BLaER1 treated with 17β-estradiol and CSF1 and Interleukin-3, amounts not matched to agents 10 nM and 100 nM (cell line): ENCODE data around the gene KRTAP9-3.
A peak's percentile ranks its signal among the peaks of the same experiment; 100 is the strongest.
"Not testable (repeated sequence)": the region's sequence is repeated elsewhere in the genome, so short reads cannot be mapped to it uniquely, and the experiment has no call there.

Experiments used
- H3K27ac ChIP-seq, 11 experiments: shearing (Covaris generic); formaldehyde crosslinking; 2 replicates each; pipeline ENCODE4 v1.8.1; 2022
- H3K27me3 ChIP-seq, 11 experiments: shearing (Covaris generic); formaldehyde crosslinking; 2 replicates each; pipeline ENCODE4 v1.8.1; 2022
- H3K36me3 ChIP-seq, 11 experiments: shearing (Covaris generic); formaldehyde crosslinking; 2 replicates each; pipeline ENCODE4 v1.8.1; 2022
- H3K4me1 ChIP-seq, 10 experiments: shearing (Covaris generic); formaldehyde crosslinking; 2 replicates each; pipeline ENCODE4 v1.8.1; 2022
- H3K4me2 ChIP-seq, 11 experiments: shearing (Covaris generic); formaldehyde crosslinking; 2 replicates each; pipeline ENCODE4 v1.8.1; 2022
- H3K4me3 ChIP-seq, 10 experiments: shearing (Covaris generic); formaldehyde crosslinking; 2 replicates each; pipeline ENCODE4 v1.8.1; 2022
- H3K9ac ChIP-seq, 11 experiments: shearing (Covaris generic); formaldehyde crosslinking; 2 replicates each; pipeline ENCODE4 v1.8.1; 2022
- H3K9me3 ChIP-seq, 11 experiments: shearing (Covaris generic); formaldehyde crosslinking; replicated peaks in 1 of 11; 2 replicates each; pipeline ENCODE4 v1.8.1; 2022
- H4K20me1 ChIP-seq, 11 experiments: shearing (Covaris generic); formaldehyde crosslinking; 2 replicates each; pipeline ENCODE4 v1.8.1; 2022
- Cebpa-rat ChIP-seq, 11 experiments: shearing (Covaris generic); IDR thresholded peaks; 2 replicates each; pipeline ENCODE4 v1.8.1; 2022

The KRTAP9-3 gene, protein sequence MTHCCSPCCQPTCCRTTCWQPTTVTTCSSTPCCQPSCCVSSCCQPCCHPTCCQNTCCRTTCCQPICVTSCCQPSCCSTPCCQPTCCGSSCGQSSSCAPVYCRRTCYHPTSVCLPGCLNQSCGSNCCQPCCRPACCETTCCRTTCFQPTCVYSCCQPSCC

DNA sequence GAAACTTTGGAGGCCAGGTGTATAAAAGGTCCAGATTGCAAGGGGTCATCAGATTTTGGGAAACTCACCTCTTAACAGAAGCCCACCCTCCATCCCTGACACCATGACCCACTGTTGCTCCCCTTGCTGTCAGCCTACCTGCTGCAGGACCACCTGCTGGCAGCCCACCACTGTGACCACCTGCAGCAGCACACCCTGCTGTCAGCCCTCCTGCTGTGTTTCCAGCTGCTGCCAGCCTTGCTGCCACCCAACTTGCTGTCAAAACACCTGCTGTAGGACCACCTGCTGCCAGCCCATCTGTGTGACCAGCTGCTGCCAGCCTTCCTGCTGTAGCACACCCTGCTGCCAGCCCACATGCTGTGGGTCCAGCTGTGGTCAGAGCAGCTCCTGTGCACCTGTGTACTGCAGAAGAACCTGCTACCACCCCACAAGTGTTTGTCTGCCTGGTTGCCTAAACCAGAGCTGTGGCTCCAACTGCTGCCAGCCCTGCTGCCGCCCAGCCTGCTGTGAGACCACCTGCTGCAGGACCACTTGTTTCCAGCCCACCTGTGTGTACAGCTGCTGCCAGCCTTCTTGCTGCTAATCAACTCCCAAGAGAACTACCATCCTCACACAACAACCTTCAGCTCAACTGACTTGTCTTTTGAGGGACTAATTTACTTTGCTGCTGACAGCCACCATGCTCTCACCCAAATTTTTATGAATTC is at the start of gene KRTAP9-3:
Gene KRTAP9-3, plus strand, starts transcription at position 51 of the 707 bp plus-strand sequence. Its CDS starts 53 bp downstream, at position 104.
- not testable (repeated sequence) for H3K9me3 ChIP-seq, H4K20me1 ChIP-seq, H3K4me3 ChIP-seq, H3K4me1 ChIP-seq, H3K4me2 ChIP-seq, H3K9ac ChIP-seq, H3K36me3 ChIP-seq, H3K27me3 ChIP-seq, H3K27ac ChIP-seq

DNA sequence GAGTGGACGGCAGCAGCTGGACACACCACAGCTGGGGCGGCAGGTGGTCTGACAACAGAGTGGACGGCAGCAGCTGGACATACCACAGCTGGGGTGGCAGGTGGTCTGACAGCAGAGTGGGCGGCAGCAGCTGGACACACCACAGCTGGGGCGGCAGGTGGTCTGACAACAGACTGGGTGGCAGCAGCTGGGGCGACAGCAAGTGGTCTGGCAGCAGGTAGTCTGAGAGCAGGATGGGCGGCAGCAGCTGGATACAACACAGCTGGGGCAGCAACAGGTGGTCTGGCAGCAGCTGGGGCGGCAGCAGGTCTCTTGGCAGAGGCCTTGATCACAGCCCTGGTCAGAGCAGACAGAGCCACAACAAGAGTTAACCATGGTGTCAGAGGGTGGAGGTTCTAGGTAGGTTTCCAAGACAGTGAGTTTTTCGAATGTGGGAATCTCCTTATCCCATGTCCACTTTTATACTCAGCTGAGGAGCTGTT is 47.7 kb upstream of the KRTAP9-3 start, which contains the start of gene KRTAP4-1:
Gene KRTAP4-1, minus strand, starts transcription at position 432 of the 482 bp plus-strand sequence. Its CDS starts 57 bp downstream, at position 375.
- no peaks in the 10 kb centered on the region for H3K36me3 ChIP-seq
- no peak within 1 kb of the TSS for H3K27ac ChIP-seq
- no peak within 1 kb of the TSS for H3K4me3 ChIP-seq
- H3K4me1 ChIP-seq, result no peaks in the 10 kb centered on the region
- H3K4me2 ChIP-seq, result no peak within 1 kb of the TSS
- no peaks in the 10 kb centered on the region for H4K20me1 ChIP-seq
- no peaks in the 10 kb centered on the region for H3K27me3 ChIP-seq
- no peak for TF ChIP-seq Cebpa-rat (IDR thresholded peaks at IDR 0.05)
- H3K9ac ChIP-seq, result no peak within 1 kb of the TSS
- no peaks in the 10 kb centered on the region for H3K9me3 ChIP-seq

DNA sequence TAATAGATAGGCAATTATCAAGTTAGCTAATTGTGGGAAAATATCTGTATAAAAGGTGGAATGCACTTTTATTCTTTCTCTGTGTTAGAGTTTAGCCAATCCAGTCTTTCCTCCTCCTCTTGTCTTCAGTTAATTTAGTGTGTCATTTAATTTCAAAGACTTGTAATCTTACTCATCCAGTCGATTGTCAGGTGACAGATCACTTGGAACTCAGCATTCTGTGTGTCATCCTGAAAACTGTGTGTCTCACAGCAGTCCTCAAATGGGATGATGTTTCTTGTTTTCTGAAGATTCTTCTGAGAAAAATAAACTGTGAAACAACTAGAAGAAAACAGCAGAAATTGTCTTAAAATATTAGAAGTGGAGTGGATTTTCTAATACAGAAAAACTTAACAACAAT is 47.2 kb upstream of the KRTAP9-3 start:
- Histone ChIP-seq H3K27me3 (no peaks in the 10 kb centered on the region), H3K36me3 (no peaks in the 10 kb centered on the region), H3K4me3 (no peak overlapping the region), H3K4me2 (no peak overlapping the region), H3K9me3 (no peaks in the 10 kb centered on the region), H3K9ac (no peak overlapping the region), H3K27ac (no peak overlapping the region), H4K20me1 (no peaks in the 10 kb centered on the region), H3K4me1 (no peaks in the 10 kb centered on the region)
- no peak for TF ChIP-seq Cebpa-rat (IDR thresholded peaks at IDR 0.05)

DNA sequence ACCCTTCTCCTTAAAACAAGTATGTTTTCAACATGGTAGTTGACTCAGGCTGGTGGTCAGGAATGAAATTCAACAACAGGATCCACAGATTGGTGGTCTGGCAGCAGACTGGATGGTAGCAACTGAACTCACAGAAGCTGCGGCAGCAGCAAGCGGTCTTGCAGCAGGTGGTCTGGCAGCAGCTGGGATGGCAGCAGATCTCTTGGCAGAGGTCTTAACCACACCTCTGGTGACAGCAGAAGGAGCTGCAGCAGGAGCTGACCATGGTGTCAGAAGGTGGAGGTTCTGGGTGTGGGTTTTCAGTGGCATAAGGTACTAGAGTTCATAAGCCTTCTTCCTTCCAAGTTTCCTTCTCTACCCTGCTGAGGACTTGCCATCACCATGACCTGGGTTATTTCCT is 45.4 kb upstream of the KRTAP9-3 start:
- Histone ChIP-seq H3K36me3 (no peaks in the 10 kb centered on the region), H3K4me1 (no peaks in the 10 kb centered on the region), H3K9me3 (no peaks in the 10 kb centered on the region), H4K20me1 (no peaks in the 10 kb centered on the region), H3K4me3 (no peak overlapping the region), H3K4me2 (no peak overlapping the region), H3K27me3 (no peaks in the 10 kb centered on the region), H3K27ac (no peak overlapping the region), H3K9ac (no peak overlapping the region)
- TF ChIP-seq Cebpa-rat (IDR thresholded peaks at IDR 0.05), result no peak

DNA sequence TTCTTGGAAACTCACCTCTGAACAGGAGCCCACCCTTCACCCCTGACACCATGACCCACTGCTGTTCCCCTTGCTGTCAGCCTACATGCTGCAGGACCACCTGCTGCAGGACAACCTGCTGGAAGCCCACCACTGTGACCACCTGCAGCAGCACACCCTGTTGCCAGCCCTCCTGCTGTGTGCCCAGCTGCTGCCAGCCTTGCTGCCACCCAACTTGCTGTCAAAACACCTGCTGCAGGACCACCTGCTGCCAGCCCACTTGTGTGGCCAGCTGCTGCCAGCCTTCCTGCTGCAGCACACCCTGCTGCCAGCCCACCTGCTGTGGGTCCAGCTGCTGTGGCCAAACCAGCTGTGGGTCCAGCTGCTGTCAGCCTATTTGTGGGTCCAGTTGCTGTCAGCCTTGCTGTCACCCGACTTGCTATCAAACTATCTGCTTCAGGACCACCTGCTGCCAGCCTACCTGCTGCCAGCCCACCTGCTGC is 42.4 kb upstream of the KRTAP9-3 start, which contains the start of gene KRTAP9-1:
Gene KRTAP9-1, plus strand, starts transcription at position 51 of the 482 bp plus-strand sequence. Its CDS starts 0 bp downstream, at position 51.
- not testable (repeated sequence) for H3K4me1 ChIP-seq, H3K9ac ChIP-seq, H3K36me3 ChIP-seq, H4K20me1 ChIP-seq, H3K27me3 ChIP-seq, H3K27ac ChIP-seq, H3K4me3 ChIP-seq, H3K4me2 ChIP-seq, H3K9me3 ChIP-seq

DNA sequence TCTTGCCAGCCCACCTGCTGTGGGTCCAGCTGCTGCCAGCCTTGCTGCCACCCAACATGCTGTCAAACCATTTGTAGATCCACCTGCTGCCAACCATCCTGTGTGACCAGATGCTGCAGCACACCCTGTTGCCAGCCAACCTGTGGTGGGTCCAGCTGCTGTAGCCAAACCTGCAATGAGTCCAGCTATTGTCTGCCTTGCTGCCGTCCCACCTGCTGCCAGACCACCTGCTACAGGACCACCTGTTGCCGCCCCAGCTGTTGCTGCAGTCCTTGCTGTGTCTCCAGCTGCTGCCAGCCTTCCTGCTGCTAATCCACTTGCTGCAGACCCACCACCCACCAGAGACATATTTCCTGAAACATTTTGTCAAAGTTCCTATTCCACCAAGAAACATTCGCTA is 41.9 kb upstream of the KRTAP9-3 start:
- no peak overlapping the region for H3K4me3 ChIP-seq
- no peaks in the 10 kb centered on the region for H3K4me1 ChIP-seq
- H3K9ac ChIP-seq, result no peak overlapping the region
- H3K9me3 ChIP-seq, result peaks cover 0 to 8% (median 0%) of the 10 kb centered on the region in 11 experiments; a peak in 3 of 22 replicates
- no peaks in the 10 kb centered on the region for H3K36me3 ChIP-seq
- no peaks in the 10 kb centered on the region for H3K27me3 ChIP-seq
- no peak overlapping the region for H3K27ac ChIP-seq
- H3K4me2 ChIP-seq, result no peak overlapping the region
- no peak for TF ChIP-seq Cebpa-rat (IDR thresholded peaks at IDR 0.05)
- H4K20me1 ChIP-seq, result no peaks in the 10 kb centered on the region

DNA sequence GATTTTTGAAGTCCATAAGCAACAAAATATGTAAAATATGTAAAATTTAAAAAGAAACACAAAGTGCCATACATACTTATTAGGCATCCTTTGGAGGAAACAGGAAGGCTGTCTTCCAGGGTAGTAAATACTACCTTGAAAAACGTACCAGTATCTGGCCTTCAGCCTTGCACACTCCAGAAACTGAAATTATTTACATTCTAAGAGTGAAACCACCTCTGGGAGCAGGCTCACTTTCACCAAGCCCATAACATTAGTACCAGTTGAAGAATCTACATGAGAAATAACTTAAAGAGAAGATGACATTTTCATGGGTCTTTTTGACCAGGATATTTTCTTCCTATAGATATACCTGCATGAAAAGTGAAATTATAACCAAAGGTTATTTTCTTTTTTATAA is 36.2 kb upstream of the KRTAP9-3 start:
- no peak for TF ChIP-seq Cebpa-rat (IDR thresholded peaks at IDR 0.05)
- H4K20me1 ChIP-seq, result no peaks in the 10 kb centered on the region
- no peaks in the 10 kb centered on the region for H3K4me1 ChIP-seq
- no peak overlapping the region for H3K27ac ChIP-seq
- H3K36me3 ChIP-seq, result no peaks in the 10 kb centered on the region
- H3K9ac ChIP-seq, result no peak overlapping the region
- H3K4me3 ChIP-seq, result no peak overlapping the region
- H3K4me2 ChIP-seq, result no peak overlapping the region
- no peaks in the 10 kb centered on the region for H3K27me3 ChIP-seq
- H3K9me3 ChIP-seq, result peaks cover 0 to 8% (median 4%) of the 10 kb centered on the region in 11 experiments; a peak in 5 of 22 replicates

DNA sequence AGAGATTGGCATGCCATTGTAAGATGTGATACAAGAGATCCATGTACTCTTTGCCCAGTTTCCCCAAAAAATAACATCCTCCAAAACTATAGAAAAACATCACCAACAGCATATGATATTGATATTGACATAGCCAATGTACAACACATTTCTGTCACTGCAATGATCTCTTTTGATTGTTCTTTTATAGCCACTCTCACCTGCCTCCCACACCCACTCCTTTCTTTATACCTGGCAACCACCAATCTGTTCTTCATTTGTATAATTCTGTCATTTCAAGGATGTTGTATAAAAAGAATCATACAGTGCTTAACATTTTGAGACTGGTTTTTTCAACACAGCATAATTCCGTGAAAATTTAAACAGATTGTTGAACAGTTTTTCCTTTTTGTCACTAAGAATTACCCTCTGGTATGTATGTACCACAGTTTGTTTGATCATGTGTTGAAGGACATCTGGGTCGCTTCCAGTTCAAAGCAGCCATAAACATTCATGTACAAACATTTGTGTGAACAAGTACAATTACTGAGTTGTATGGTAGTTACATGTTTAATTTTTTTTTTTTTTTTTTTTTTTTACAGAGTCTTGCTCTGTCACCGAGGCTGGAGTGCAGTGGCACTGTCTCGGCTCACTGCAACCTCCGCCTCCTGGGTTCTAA is 32.7 kb upstream of the KRTAP9-3 start:
- no peaks in the 10 kb centered on the region for H3K27me3 ChIP-seq

DNA sequence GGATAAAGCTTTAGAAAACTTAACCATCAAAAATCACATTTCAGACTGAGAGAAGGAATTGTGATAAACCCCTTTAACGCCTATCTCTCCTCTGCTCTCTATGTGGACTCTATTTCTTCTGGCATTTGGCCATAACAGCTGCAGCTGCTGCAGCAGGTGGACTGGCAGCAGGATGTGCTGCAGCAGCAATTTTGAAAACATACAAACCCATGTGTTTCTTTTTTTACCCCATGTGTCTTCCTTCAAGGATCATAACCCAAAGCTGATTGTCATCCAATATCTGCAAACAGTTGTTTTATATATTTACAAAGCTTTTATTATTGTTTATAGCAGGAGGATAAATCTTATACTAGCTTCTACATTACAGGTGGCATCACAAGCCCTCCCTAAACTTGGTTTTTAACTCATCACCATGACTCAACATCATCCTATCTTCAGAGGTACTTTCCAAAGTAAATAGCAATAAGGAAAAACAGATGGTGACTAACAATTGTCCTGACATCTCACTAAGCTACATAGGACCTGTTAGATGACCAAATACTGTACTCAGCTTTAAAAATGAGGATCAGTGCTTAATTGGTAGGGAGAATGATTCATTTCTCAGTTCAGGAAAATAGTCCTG is 20.3 kb upstream of the KRTAP9-3 start:
- Histone ChIP-seq H4K20me1 (no peaks in the 10 kb centered on the region), H3K9ac (no peak overlapping the region), H3K36me3 (no peaks in the 10 kb centered on the region), H3K4me3 (no peak overlapping the region), H3K4me2 (peak overlapping the region in 5 of 11 experiments; percentile 30 to 56 (median 48); a peak in 8 of 22 replicates), H3K27me3 (no peaks in the 10 kb centered on the region), H3K4me1 (peaks cover 0 to 16% (median 7%) of the 10 kb centered on the region in 10 experiments; a peak in 12 of 20 replicates), H3K27ac (no peak overlapping the region), H3K9me3 (no peaks in the 10 kb centered on the region)
- TF ChIP-seq Cebpa-rat (IDR thresholded peaks at IDR 0.05), result no peak

More for the DNA sequence above, 32.7 kb upstream of the KRTAP9-3 start:
- Histone ChIP-seq H3K4me1 (no peaks in the 10 kb centered on the region), H3K36me3 (no peaks in the 10 kb centered on the region), H3K9ac (no peak overlapping the region), H3K4me2 (no peak overlapping the region), H4K20me1 (no peaks in the 10 kb centered on the region), H3K4me3 (no peak overlapping the region), H3K27ac (no peak overlapping the region), H3K9me3 (peaks cover 0 to 6% (median 0%) of the 10 kb centered on the region in 11 experiments; a peak in 2 of 22 replicates)
- no peak for TF ChIP-seq Cebpa-rat (IDR thresholded peaks at IDR 0.05)
